ENCODE measurements around the gene FBXW12. TPM values are rescaled to one million over a fixed set of nuclear protein-coding genes. Genes with fewer than 3 reads are reported as not detected.
"Not testable (repeated sequence)": the region's sequence is repeated elsewhere in the genome, so short reads cannot be mapped to it uniquely, and the experiment has no call there.

The FBXW12 gene
- total RNA-seq, 2 experiments from 2014 or later, result 0.11 to 0.16 TPM

DNA sequence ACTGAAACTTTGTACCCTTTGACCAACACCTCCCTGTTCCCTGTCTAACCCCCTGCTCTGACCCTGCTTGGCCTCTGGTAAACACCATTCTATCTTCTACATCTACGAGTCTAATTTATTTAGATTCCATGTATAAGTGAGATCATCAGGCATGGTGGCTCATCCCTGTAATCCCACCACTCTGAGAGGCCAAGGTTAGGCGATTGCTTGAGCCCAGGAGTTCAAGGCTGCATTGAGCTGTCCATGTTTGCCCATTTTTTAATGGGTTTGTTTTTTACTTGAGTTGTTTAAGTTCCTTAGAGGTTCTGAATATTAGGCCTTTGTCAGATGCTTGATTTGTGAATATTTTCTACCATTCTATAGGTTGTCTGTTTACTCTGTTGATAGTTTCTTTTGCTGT, 16.9 kb downstream of the FBXW12 start:
- DNase-seq (no peak), ATAC-seq (no peak)
- intact Hi-C loops (cut with DNase I, micrococcal nuclease), result no loop called here
- ChIA-PET CTCF (interaction anchor here (1.6 kb wide), 1 partner anchor 47 kb away, joined by 4 read pairs; no protein-coding TSS in a partner anchor), POLR2A (no interaction called here)
- no peaks in the 10 kb centered on the region for H3K4me1 Mint-ChIP-seq
- H3K27ac Mint-ChIP-seq, result no peak overlapping the region
- H3K36me3 Mint-ChIP-seq (ENCODE audit: low read depth), result no peaks in the 10 kb centered on the region
- peaks cover 12% of the 10 kb centered on the region for H3K27me3 Mint-ChIP-seq
- no peak overlapping the region for H3K4me3 Mint-ChIP-seq
- H3K9me3 Mint-ChIP-seq (ENCODE audit: low read depth), result no peaks in the 10 kb centered on the region

DNA sequence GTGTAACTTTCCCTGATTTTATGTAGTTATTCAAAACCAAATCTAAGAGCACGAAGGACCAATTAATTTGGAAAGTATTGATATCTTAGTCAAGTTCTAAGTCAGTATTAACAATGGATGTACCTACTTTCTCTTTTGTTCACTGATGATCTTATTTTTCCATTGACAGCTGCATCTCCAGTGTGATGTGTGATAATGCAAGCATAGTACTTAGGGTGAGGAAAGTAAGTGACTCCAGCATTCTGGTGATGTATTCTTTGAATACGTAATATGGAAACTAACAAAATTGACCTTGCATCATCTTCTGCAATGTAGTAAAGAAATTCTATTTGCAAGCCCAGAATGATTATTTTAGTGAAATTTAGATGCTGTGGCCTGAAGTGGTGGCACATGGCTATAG, 22.4 kb downstream of the FBXW12 start:
- Mint-ChIP-seq H3K9me3 (ENCODE audit: low read depth) (no peaks in the 10 kb centered on the region), H3K4me3 (no peak overlapping the region), H3K36me3 (ENCODE audit: low read depth) (no peaks in the 10 kb centered on the region), H3K4me1 (peaks cover 3% of the 10 kb centered on the region), H3K27me3 (peaks cover 9% of the 10 kb centered on the region), H3K27ac (no peak overlapping the region)
- peak; percentile 87 for ATAC-seq
- no peak for DNase-seq
- POLR2A ChIA-PET, result interaction anchor here (0.6 kb wide), 1 partner anchor 15 kb away, joined by 4 read pairs; no protein-coding TSS in a partner anchor
- CTCF ChIA-PET, result interaction anchor here (0.6 to 0.7 kb wide), 2 partner anchors 29 to 513 kb away, joined by 3 to 5 read pairs; no protein-coding TSS in a partner anchor
- intact Hi-C loops (cut with DNase I, micrococcal nuclease), result no loop called here

DNA sequence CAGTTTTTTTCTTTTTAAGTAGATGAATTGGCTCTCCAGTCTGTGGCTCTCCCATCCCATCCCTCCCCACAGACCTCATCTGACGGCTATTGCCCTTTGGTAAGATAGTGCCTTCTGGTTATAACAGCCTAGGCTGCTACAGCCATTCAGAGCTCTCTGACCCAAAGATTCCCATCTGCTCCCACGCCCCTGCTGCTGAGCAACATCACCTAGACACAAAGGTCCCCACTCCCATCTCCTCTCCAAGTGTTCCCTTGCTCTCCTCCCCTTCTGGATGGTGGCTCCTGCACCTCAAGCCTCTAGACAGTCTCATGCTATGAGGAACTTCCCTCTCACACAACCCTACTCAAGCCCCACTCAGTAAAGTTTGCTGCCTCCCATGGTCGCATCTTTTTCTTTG, 23.7 kb downstream of the FBXW12 start:
- ChIA-PET POLR2A (no interaction called here), CTCF (interaction anchor here (1.8 kb wide), 1 partner anchor 41 kb away, joined by 11 read pairs; no protein-coding TSS in a partner anchor)
- H3K9me3 Mint-ChIP-seq (ENCODE audit: low read depth), result no peaks in the 10 kb centered on the region
- ATAC-seq (no peak), DNase-seq (no peak)
- H3K36me3 Mint-ChIP-seq (ENCODE audit: low read depth), result no peaks in the 10 kb centered on the region
- no peak overlapping the region for H3K27ac Mint-ChIP-seq
- peaks cover 3% of the 10 kb centered on the region for H3K4me1 Mint-ChIP-seq
- intact Hi-C loops (cut with DNase I, micrococcal nuclease), result no loop called here
- no peak overlapping the region for H3K4me3 Mint-ChIP-seq
- peaks cover 7% of the 10 kb centered on the region for H3K27me3 Mint-ChIP-seq

DNA sequence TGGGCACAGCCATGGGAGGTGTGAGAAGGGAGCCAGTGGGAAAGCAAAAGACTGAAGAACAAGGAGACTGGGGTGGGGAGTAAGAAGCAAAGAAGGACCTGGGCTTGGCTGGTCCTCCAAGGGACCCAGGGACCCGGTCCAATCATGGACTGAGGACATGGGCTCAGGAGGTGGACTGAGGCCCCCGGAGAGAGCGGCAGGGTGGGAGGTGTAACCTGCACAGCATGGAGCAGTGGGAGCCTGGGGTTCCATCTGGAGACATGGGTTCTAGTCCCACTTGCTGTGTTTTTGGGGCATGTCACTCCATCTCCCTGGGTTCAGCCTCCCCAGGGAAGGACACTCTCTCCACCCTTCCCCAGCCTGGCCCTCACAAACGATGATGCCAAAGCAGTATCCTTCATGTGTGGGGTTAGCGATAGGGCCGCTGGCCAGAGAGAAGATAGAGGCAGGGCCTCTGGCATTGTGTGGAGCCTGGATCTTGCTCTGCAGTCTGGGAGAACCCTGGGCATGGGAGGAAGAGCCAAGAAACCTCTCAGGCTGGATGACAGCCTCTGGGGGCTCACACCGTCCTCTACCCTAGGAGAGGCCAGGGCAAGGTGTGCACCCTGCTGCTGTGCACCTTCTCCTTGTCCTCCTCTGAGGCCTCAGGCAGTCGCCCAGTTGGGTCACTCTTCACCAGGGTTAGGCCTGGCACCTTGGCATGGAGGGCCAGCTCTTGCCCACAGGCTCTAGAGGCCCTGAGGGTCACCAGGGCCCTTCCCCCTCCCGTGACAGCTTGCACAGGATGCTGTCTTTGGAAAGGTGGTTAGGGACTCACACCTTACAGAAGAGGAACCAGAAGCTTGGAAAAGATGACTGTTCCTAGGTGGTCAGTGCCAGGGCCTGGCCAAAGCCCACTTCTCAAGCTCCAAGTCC, 26.0 kb downstream of the FBXW12 start:
- Mint-ChIP-seq H3K36me3 (ENCODE audit: low read depth) (no peaks in the 10 kb centered on the region), H3K27me3 (peaks cover 3% of the 10 kb centered on the region), H3K9me3 (ENCODE audit: low read depth) (no peaks in the 10 kb centered on the region), H3K27ac (no peak overlapping the region), H3K4me3 (no peak overlapping the region), H3K4me1 (peaks cover 3% of the 10 kb centered on the region)
- ChIA-PET POLR2A (no interaction called here), CTCF (interaction anchor here (0.6 to 4.5 kb wide), 2 partner anchors 38 to 602 kb away, joined by 3 to 165 read pairs; no protein-coding TSS in a partner anchor)
- DNase-seq (no peak), ATAC-seq (no peak)
- intact Hi-C loops (cut with DNase I, micrococcal nuclease), result no loop called here

DNA sequence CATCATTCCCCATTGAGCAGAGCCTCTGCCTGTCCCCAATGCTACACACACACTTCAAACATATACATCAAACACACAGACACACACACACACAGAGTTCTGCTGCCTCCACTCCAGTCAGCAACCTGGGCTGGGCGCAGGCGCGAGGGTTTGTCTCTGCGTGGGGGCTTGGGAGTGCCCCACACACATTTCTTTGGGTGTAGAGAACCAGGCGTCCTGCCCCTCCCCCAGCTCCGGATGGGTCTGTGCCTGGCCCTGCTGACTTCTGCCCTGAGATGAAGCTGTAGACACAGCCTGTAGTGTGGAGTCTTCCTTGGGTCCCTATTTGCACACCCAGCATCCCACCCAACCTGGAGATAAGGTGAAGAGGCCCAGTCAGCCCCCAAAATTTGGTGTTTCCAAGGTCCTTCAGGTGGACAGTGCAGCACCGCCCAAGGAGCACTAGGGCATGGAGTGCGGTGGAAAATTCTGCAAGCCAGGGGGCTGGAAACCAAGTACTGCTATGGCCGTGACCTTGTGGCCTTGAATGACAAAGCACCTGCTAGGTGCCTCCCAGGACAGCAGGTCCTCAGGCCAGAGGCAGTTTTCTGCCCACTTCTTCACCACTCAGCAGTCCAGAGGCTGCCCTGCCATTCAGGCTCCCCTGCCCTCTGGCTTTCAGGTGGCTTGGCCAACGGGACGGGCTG, 26.8 kb downstream of the FBXW12 start:
- Mint-ChIP-seq H3K27me3 (peaks cover 3% of the 10 kb centered on the region), H3K36me3 (ENCODE audit: low read depth) (no peaks in the 10 kb centered on the region)
- POLR2A ChIA-PET, result no interaction called here

DNA sequence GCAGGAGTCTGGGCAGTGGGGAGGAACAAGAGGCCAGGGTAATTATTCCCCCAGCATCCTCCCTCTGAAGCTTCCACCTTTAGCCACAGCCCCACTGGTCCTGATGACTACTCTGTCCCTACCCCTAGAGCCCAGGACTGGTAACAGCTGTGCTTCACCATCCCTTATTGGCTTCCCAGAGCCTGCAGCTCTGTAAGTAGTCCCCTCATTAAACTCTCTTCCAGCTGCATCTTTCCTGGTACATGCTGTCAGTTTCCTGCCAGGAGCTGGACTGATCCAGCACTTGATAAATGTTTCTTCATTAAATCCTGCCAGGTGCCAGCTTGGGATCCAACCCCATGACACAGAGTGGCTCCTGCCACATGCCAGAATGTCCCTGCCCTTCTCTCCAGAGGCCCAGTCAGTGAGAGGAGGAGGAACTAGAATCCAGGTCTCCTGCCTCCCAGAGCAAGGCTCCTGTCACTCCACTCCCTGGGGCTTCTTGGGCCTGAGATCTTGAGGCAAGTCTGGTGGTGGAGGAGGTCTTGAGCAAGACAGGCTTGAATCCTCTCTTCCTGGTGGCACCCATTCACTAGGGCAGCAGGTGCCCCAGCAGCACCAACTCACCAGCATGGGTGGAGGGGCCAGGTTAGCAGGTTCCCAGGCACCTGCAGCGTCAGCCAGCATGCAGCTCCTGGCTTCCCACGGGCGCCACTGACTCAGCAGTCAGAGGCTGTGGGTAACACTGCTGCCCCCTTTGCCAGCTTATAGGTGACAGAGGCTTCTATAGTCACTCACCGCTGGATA, 27.6 kb downstream of the FBXW12 start:
- no peak overlapping the region for H3K27ac Mint-ChIP-seq
- ChIA-PET CTCF (interaction anchor here (0.6 to 4.5 kb wide), 16 partner anchors 12 to 625 kb away, joined by 3 to 165 read pairs (median 8); partner anchors contain the start of genes ATRIP, CCDC51, NME6 and PFKFB4), POLR2A (interaction anchor here (1.3 kb wide), 1 partner anchor 157 kb away, joined by 5 read pairs; the partner anchor contains the start of gene PFKFB4)
- ATAC-seq (no peak), DNase-seq (no peak)
- peaks cover 3% of the 10 kb centered on the region for H3K27me3 Mint-ChIP-seq
- H3K4me3 Mint-ChIP-seq, result no peak overlapping the region
- H3K9me3 Mint-ChIP-seq (ENCODE audit: low read depth), result no peaks in the 10 kb centered on the region
- no peaks in the 10 kb centered on the region for H3K36me3 Mint-ChIP-seq (ENCODE audit: low read depth)
- intact Hi-C loops (cut with DNase I, micrococcal nuclease), result loop anchor here (2.0 to 10.0 kb wide), 3 partner anchors 107 to 127 kb away; no protein-coding TSS in a partner anchor
- H3K4me1 Mint-ChIP-seq, result peaks cover 2% of the 10 kb centered on the region

More for the DNA sequence above, 26.8 kb downstream of the FBXW12 start:
- H3K9me3 Mint-ChIP-seq (ENCODE audit: low read depth), result no peaks in the 10 kb centered on the region
- intact Hi-C loops (cut with DNase I, micrococcal nuclease), result no loop called here
- H3K4me3 Mint-ChIP-seq, result no peak overlapping the region
- no peak overlapping the region for H3K27ac Mint-ChIP-seq
- ATAC-seq (no peak), DNase-seq (no peak)
- CTCF ChIA-PET, result interaction anchor here (0.6 to 4.5 kb wide), 4 partner anchors 37 to 625 kb away, joined by 3 to 165 read pairs (median 3); partner anchors contain the start of gene PFKFB4
- peaks cover 3% of the 10 kb centered on the region for H3K4me1 Mint-ChIP-seq

DNA sequence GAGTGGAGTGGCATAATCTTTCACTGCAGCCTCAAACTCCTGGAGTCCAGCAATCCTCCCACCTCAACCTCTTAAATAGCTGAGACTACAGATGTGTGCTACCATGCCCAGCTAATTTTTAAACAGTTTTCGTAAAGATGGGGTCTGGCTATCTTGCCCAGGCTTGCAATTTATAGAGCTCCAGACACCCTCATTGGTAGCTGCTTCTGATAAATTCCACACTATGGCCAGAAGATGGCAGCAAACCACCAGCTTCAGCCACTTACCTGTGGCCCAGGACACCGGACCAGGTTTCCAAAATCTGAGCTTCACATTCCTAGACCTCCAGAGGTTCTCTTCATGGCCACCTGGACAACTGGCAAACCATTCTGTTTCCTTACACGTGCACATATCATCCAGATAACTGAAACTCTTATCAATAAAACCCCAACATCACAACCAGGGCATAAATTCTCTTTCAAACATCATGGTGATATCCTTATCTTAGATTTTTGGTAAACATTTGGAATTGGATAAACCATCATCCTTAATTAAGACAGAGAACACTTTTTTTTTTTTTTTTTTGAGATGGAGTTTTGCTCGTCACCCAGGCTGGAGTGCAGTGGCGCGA, 28.9 kb downstream of the FBXW12 start:
- Mint-ChIP-seq H3K9me3 (ENCODE audit: low read depth) (no peaks in the 10 kb centered on the region), H3K36me3 (ENCODE audit: low read depth) (no peaks in the 10 kb centered on the region), H3K27me3 (no peaks in the 10 kb centered on the region), H3K27ac (peak overlapping the region; percentile 31), H3K4me3 (no peak overlapping the region), H3K4me1 (no peaks in the 10 kb centered on the region)
- intact Hi-C loops (cut with DNase I, micrococcal nuclease), result loop anchor here (1.0 to 10.0 kb wide), 12 partner anchors 35 to 339 kb away; partner anchors contain the start of genes NCKIPSD (in 1 of the 2), SLC26A6 (in 1 of the 2) and UQCRC1 (in 1 of the 2)
- DNase-seq (peak; percentile 76), ATAC-seq (peak; percentile 84)
- ChIA-PET POLR2A (interaction anchor here (0.8 to 1.3 kb wide), 4 partner anchors 19 to 156 kb away, joined by 3 to 5 read pairs (median 4); partner anchors contain the start of gene PFKFB4), CTCF (interaction anchor here (0.6 to 4.5 kb wide), 77 partner anchors 8 to 1849 kb away, joined by 3 to 165 read pairs (median 4); partner anchors contain the start of genes ATRIP, CCDC51, NCKIPSD and NME6)

DNA sequence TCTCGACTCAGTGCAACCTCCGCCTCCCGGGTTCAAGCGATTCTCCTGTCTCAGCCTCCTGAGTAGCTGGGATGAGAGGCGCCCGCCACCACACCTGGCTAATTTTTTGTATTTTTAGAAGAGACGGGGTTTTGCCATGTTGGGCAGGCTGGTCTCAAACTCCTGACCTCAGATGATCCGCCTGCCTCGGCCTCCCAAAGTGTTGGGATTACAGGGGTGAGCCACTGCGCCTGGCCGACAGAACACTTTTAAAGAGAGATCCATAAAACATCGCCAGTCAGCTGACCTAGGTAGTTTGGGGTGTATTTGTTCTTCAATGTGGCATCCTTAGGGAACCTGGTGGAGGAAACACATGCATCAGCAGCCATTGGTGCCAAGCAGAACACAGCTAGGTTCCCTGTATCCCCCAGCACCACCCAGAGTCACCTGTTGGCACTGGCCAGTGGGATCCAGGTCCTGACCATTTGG, 29.4 kb downstream of the FBXW12 start:
- intact Hi-C loops (cut with DNase I, micrococcal nuclease), result loop anchor here (1.0 to 10.0 kb wide), 12 partner anchors 35 to 339 kb away; partner anchors contain the start of genes NCKIPSD (in 1 of the 2), SLC26A6 (in 1 of the 2) and UQCRC1 (in 1 of the 2)
- H3K27ac Mint-ChIP-seq; H3K4me1 Mint-ChIP-seq; DNase-seq; H3K36me3 Mint-ChIP-seq (ENCODE audit: low read depth); H3K27me3 Mint-ChIP-seq; ATAC-seq; H3K9me3 Mint-ChIP-seq (ENCODE audit: low read depth); H3K4me3 Mint-ChIP-seq: not testable (repeated sequence)
- ChIA-PET CTCF (interaction anchor here (0.6 to 4.5 kb wide), 62 partner anchors 8 to 611 kb away, joined by 3 to 165 read pairs (median 4); partner anchors contain the start of genes ATRIP, CCDC51, NCKIPSD and NME6), POLR2A (interaction anchor here (1.0 to 1.1 kb wide), 2 partner anchors 35 to 133 kb away, joined by 4 to 5 read pairs; no protein-coding TSS in a partner anchor)

DNA sequence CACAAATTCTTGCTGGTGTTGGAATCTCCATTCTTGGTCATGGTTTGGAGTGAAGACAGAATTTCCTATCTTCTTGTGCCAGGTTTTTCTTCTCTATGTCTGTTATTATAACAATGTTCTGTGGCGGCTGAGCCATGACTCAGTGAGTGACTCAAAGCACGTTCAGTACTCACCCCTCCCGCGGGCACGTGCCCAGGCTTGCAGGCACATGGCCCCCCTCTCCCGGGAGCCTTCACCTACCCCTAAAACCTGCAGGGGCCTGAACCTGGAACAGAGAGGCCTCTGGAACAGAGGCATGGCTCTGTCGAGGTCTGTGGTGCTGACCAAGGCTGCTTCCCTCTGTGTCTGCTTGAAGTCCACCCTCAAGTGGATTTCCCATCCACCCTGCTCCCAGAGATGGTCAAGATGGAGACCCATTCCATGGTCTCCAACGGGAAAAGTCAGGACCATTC, 30.3 kb downstream of the FBXW12 start:
- no peaks in the 10 kb centered on the region for H3K9me3 Mint-ChIP-seq (ENCODE audit: low read depth)
- POLR2A ChIA-PET, result no interaction called here
- peak; percentile 22 for DNase-seq

DNA sequence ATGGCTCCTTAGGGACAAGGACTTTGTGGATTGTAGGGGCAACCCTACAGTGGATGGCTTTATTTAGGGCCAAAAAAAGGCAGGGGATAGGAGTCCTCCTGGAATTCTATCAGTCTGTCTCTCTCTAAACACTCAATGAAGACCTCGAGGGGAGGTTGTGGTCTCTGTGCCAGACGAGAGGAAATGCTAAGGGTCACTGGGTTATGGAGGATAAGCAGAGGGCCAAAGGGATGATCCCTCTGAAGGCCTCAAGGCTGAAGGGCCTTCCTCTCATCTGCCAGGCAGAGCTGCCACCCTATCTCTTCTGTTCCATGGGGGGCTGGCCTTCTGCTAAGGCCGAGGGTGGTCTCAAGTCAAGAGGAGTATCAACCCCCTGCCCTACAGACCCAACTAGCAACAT, 30.9 kb downstream of the FBXW12 start:
- no peaks in the 10 kb centered on the region for H3K9me3 Mint-ChIP-seq (ENCODE audit: low read depth)
- no peak for DNase-seq
- no peak overlapping the region for H3K27ac Mint-ChIP-seq
- POLR2A ChIA-PET, result no interaction called here
- H3K36me3 Mint-ChIP-seq (ENCODE audit: low read depth), result no peaks in the 10 kb centered on the region
- H3K4me3 Mint-ChIP-seq, result no peak overlapping the region
- intact Hi-C loops (cut with DNase I, micrococcal nuclease), result loop anchor here (5.0 to 10.0 kb wide), 2 partner anchors 128 to 131 kb away; no protein-coding TSS in a partner anchor
- no peaks in the 10 kb centered on the region for H3K4me1 Mint-ChIP-seq
- H3K27me3 Mint-ChIP-seq, result no peaks in the 10 kb centered on the region
- ATAC-seq, result no peak
- CTCF ChIA-PET, result interaction anchor here (0.7 to 3.8 kb wide), 7 partner anchors 33 to 402 kb away, joined by 3 to 39 read pairs (median 4); partner anchors contain the start of genes CCDC51 and TMA7

More for the DNA sequence above, 30.3 kb downstream of the FBXW12 start:
- no peak for ATAC-seq
- CTCF ChIA-PET, result interaction anchor here (0.7 to 4.5 kb wide), 11 partner anchors 13 to 402 kb away, joined by 3 to 165 read pairs (median 8); partner anchors contain the start of genes CCDC51, NCKIPSD, PFKFB4 and TMA7
- H3K4me1 Mint-ChIP-seq, result no peaks in the 10 kb centered on the region
- no peak overlapping the region for H3K4me3 Mint-ChIP-seq
- H3K27ac Mint-ChIP-seq, result no peak overlapping the region
- intact Hi-C loops (cut with DNase I, micrococcal nuclease), result loop anchor here (5.0 to 10.0 kb wide), 2 partner anchors 128 to 130 kb away; no protein-coding TSS in a partner anchor
- no peaks in the 10 kb centered on the region for H3K27me3 Mint-ChIP-seq
- no peaks in the 10 kb centered on the region for H3K36me3 Mint-ChIP-seq (ENCODE audit: low read depth)

Data from activated CD4-positive, alpha-beta T cell treated with anti-CD3 and anti-CD28 coated beads for 36 hours (primary cell).